Measurements from ENCODE around the gene SLC35F3. TPM values are rescaled to one million over a fixed set of nuclear protein-coding genes. Genes with fewer than 3 reads are reported as not detected.
"Not testable (repeated sequence)": the region's sequence is repeated elsewhere in the genome, so short reads cannot be mapped to it uniquely, and the experiment has no call there.

The SLC35F3 gene
- total RNA-seq, 1 donor from 2014 or later = 0.36 TPM

DNA sequence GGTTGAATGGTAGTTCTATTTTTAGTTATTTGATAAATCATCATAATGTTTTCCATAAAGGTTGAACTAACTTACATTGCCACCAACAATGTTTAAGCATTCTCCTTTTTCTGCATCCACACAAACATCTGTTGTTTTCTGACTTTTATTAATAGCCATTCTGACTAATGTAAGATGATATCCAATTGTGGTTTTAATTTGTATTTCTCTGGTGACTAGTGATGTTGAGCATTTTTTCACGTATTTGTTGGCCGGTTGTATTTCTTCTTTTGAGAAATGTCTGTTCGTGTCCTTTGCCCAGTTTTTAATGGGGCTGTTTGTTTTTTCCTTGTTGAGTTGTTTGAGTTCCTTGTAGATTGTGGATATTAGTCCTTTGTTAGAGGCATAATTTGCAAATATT is 24.6 kb upstream of the SLC35F3 start:
- H3K4me3 Mint-ChIP-seq (ENCODE audit: unreplicated experiment) = no peak overlapping the region
- H3K9me3 Mint-ChIP-seq (ENCODE audit: unreplicated experiment) = no peaks in the 10 kb centered on the region
- H3K27ac Mint-ChIP-seq (ENCODE audit: unreplicated experiment) = no peak overlapping the region
- TF ChIP-seq CTCF (IDR thresholded peaks at IDR 0.05; ENCODE audit: unreplicated experiment) = no peak
- H3K4me1 Mint-ChIP-seq (ENCODE audit: unreplicated experiment) = no peaks in the 10 kb centered on the region
- no peak for DNase-seq (ENCODE audit: low spot score)
- H3K36me3 Mint-ChIP-seq (ENCODE audit: low read depth, unreplicated experiment) = no peaks in the 10 kb centered on the region
- H3K27me3 Mint-ChIP-seq (ENCODE audit: unreplicated experiment) = peaks cover 2% of the 10 kb centered on the region

DNA sequence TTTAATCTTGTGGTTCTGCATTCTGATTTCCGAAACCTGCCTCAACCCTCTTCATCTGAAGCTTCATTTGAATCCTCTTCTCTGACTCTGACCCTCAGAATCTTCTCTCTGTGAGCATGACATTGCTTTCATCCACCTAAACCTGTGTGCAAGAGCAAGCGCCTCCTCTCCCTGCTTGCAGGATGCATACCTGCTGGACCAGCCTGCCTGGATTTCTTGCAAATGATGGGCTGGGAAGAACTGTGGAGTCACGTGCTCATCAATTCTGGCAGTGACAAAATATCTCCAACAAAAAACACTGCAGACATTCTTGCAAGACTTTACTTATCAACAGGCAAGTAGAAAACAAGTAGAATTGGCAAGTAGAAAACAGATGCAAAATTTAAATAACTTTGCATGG is 20.8 kb upstream of the SLC35F3 start:
- DNase-seq (ENCODE audit: low spot score) = no peak
- Mint-ChIP-seq H3K4me3 (ENCODE audit: unreplicated experiment) (no peak overlapping the region), H3K9me3 (ENCODE audit: unreplicated experiment) (no peaks in the 10 kb centered on the region), H3K4me1 (ENCODE audit: unreplicated experiment) (no peaks in the 10 kb centered on the region), H3K36me3 (ENCODE audit: low read depth, unreplicated experiment) (no peaks in the 10 kb centered on the region), H3K27me3 (ENCODE audit: unreplicated experiment) (peaks cover 3% of the 10 kb centered on the region), H3K27ac (ENCODE audit: unreplicated experiment) (no peak overlapping the region)
- no peak for TF ChIP-seq CTCF (IDR thresholded peaks at IDR 0.05; ENCODE audit: unreplicated experiment)

DNA sequence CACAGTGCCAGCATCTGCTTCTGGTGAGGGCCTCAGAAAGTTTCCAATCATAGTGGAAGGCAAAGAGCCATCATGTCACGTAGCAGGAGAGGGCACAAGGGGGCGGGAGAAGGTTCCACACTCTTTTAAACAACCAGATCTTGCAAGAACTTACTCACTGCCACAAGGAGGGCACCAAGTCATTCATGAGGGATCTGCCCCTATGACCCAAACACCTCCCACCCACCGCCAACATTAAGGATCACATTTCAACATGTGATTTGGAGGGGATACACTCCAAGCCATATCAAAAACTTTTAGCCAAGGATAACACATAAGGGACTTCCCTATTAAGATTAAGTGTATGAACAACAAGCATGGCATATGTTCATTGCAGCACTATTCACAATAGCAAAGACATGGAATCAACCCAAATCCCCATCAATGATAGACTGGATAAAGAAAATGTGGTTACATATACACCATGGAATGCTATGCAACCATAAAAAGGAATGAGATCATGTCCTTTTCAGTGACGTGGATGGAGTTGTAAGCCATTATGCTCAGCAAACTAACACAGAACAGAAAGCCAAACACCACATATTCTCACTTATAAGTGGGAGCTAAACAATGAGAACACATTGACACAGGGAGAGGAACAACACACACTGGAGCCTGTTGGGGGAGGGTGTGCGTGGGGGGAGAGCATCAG is 19.9 kb upstream of the SLC35F3 start:
- peaks cover 3% of the 10 kb centered on the region for H3K27me3 Mint-ChIP-seq (ENCODE audit: unreplicated experiment)
- TF ChIP-seq CTCF (IDR thresholded peaks at IDR 0.05; ENCODE audit: unreplicated experiment) = no peak
- no peaks in the 10 kb centered on the region for H3K4me1 Mint-ChIP-seq (ENCODE audit: unreplicated experiment)
- H3K4me3 Mint-ChIP-seq (ENCODE audit: unreplicated experiment) = no peak overlapping the region
- H3K27ac Mint-ChIP-seq (ENCODE audit: unreplicated experiment) = no peak overlapping the region
- H3K36me3 Mint-ChIP-seq (ENCODE audit: low read depth, unreplicated experiment) = no peaks in the 10 kb centered on the region
- H3K9me3 Mint-ChIP-seq (ENCODE audit: unreplicated experiment) = no peaks in the 10 kb centered on the region
- DNase-seq (ENCODE audit: low spot score) = no peak

DNA sequence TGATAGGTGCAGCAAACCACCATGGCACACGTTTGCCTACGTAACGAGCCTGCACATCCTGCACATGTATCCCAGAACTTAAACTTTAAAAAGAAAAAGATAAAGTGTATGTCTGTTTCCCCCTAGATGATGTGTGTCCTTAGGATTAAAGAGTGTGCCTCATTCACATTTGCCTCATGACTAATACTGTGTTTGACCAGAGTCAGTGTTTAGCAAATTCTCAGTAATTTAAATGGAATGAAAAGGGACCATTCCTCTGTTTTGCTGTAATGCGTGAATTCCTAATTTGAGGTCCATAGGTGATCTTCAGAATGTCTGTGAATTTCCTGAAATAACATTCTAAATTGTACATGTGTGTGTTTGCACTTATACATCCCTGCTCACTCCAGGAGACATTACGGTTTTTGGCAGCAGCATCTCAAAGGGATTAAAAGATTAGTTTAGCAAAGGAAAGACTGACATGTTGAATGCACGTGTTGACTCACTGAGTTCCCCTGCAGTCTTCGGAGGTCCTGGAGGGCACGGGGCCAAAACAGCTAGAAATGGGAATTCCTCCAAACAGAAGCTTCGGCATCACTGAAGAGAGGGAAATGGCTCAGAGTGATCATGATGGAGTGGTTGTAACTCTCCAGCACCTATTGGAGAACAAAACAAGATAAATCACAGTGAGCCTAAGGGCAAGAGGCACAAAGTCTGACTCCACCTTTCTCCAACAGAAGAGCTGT is 19.1 kb upstream of the SLC35F3 start:
- peaks cover 5% of the 10 kb centered on the region for H3K9me3 Mint-ChIP-seq (ENCODE audit: unreplicated experiment)
- H3K4me3 Mint-ChIP-seq (ENCODE audit: unreplicated experiment) = no peak overlapping the region
- no peaks in the 10 kb centered on the region for H3K36me3 Mint-ChIP-seq (ENCODE audit: low read depth, unreplicated experiment)
- TF ChIP-seq CTCF (IDR thresholded peaks at IDR 0.05; ENCODE audit: unreplicated experiment) = no peak
- no peaks in the 10 kb centered on the region for H3K4me1 Mint-ChIP-seq (ENCODE audit: unreplicated experiment)
- H3K27me3 Mint-ChIP-seq (ENCODE audit: unreplicated experiment) = peaks cover 3% of the 10 kb centered on the region
- H3K27ac Mint-ChIP-seq (ENCODE audit: unreplicated experiment) = no peak overlapping the region
- no peak for DNase-seq (ENCODE audit: low spot score)

DNA sequence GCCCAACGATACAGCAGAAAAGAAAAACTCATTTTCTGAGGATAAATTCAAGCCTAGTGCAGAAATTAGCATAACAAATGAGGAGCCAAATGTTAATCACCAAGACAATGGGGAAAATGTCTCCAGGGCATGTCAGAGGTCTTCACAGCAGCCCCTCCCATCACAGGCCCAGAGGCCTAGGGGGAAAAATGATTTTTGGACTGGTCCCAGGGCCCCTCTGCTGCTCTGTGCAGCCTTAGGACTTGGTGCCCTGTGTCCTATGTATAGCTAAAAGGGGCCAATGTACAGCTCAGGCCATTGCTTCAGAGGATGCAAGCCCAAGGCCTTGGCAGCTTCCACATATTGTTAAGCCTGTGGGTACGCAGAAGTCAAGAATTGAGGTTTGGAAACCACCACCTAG is 13.3 kb upstream of the SLC35F3 start:
- not testable (repeated sequence) for H3K4me3 Mint-ChIP-seq (ENCODE audit: unreplicated experiment)

More for the DNA sequence above, 13.3 kb upstream of the SLC35F3 start:
- not testable (repeated sequence) for H3K36me3 Mint-ChIP-seq (ENCODE audit: low read depth, unreplicated experiment); H3K9me3 Mint-ChIP-seq (ENCODE audit: unreplicated experiment); H3K27me3 Mint-ChIP-seq (ENCODE audit: unreplicated experiment); DNase-seq (ENCODE audit: low spot score); H3K4me1 Mint-ChIP-seq (ENCODE audit: unreplicated experiment); H3K27ac Mint-ChIP-seq (ENCODE audit: unreplicated experiment)
